Esophagus (tissue), 2 donors: Measurements from ENCODE around the gene OGT. TPM values are rescaled to one million over a fixed set of nuclear protein-coding genes. Genes with fewer than 3 reads are reported as not detected.

ENCODE experiments used
- H3K27ac ChIP-seq, 2 donors: one replicate each; pipeline ENCODE4 v1.5.1; 2013; ENCODE audit warnings: low read depth in 2 of 2, mild to moderate bottlenecking in 2 of 2, inconsistent platforms in 1 of 2, low read length in 1 of 2, moderate library complexity in 1 of 2
- H3K27me3 ChIP-seq, 2 donors: one replicate each; pipeline ENCODE4 v1.6.1; 2013; ENCODE audit warnings: low read length in 2 of 2, control low read depth in 1 of 2, mild to moderate bottlenecking in 1 of 2; ENCODE audit not compliant: insufficient read depth in 2 of 2, control insufficient read depth in 1 of 2
- H3K36me3 ChIP-seq, 2 donors: one replicate each; pipeline ENCODE4 v1.6.1; 2013; ENCODE audit warnings: low read length in 1 of 2; ENCODE audit not compliant: control insufficient read depth in 2 of 2, insufficient read depth in 2 of 2
- H3K4me1 ChIP-seq, 2 donors: one replicate each; pipeline ENCODE4 v1.6.1; 2013; ENCODE audit warnings: low read length in 1 of 2; ENCODE audit not compliant: control insufficient read depth in 2 of 2, insufficient read depth in 2 of 2
- H3K4me3 ChIP-seq, 2 donors: one replicate each; pipeline ENCODE4 v1.5.1; 2013; ENCODE audit warnings: low read length in 2 of 2, mild to moderate bottlenecking in 2 of 2, low read depth in 1 of 2, moderate library complexity in 1 of 2
- H3K9me3 ChIP-seq, 2 donors: one replicate each; pipeline ENCODE4 v1.6.1; 2013; ENCODE audit warnings: mild to moderate bottlenecking in 2 of 2, low read depth in 1 of 2, low read length in 1 of 2, moderate library complexity in 1 of 2; ENCODE audit not compliant: control insufficient read depth in 2 of 2, insufficient read depth in 1 of 2
- WGBS, 2 donors: extraction: QIAGEN DNeasy Blood & Tissue Kit; methylation state at CpG; one replicate each; pipeline ENCODE4 v1.1.7; 2013; 5-methylcytosine and 5-hydroxymethylcytosine counted together
- polyA plus RNA-seq, 2 donors: library from polyadenylated mRNA; stranded (reverse); fragments of 200-250 nt; gene quantifications; one replicate each; pipeline ENCODE4 v1.2.3, GENCODE V29; 2013
- donor health status: healthy with polysubstance abuse.
- donor health status: Bipolar disorder and iron deficiency.

OGT gene
- polyA plus RNA-seq, 2 donors: 30.2 to 61.3 TPM

DNA sequence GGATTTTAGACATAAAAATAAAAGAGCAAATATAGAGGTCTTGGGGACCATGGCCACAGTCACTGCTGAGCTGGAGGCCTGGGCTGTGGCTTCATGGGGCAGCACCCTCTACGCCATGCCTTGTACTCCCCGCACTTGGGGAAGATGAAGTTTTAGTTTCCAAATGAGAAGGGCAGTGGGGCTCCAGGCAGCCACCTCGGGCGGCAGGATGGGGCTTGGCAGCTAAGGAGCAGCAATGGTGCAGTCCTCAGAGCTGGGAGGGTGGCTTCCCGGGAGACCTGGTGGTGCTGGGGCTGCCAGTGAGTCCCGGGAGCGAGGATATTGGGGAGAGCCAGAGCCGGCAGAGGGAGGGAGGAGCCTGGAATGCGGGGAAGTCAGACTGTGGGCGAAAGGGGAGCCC lies 83.0 kb downstream of the OGT start:
- Histone ChIP-seq H3K4me3 (no peak overlapping the region), H3K36me3 (peaks cover 4 to 11% of the 10 kb centered on the region in 2 donors), H3K9me3 (peaks cover 0 to 2% of the 10 kb centered on the region in 2 donors), H3K27me3 (no peaks in the 10 kb centered on the region), H3K27ac (no peak overlapping the region), H3K4me1 (no peaks in the 10 kb centered on the region)
- 88 to 90% methylated on average over 10 of the region's 10 CpGs for WGBS, 2 donors

DNA sequence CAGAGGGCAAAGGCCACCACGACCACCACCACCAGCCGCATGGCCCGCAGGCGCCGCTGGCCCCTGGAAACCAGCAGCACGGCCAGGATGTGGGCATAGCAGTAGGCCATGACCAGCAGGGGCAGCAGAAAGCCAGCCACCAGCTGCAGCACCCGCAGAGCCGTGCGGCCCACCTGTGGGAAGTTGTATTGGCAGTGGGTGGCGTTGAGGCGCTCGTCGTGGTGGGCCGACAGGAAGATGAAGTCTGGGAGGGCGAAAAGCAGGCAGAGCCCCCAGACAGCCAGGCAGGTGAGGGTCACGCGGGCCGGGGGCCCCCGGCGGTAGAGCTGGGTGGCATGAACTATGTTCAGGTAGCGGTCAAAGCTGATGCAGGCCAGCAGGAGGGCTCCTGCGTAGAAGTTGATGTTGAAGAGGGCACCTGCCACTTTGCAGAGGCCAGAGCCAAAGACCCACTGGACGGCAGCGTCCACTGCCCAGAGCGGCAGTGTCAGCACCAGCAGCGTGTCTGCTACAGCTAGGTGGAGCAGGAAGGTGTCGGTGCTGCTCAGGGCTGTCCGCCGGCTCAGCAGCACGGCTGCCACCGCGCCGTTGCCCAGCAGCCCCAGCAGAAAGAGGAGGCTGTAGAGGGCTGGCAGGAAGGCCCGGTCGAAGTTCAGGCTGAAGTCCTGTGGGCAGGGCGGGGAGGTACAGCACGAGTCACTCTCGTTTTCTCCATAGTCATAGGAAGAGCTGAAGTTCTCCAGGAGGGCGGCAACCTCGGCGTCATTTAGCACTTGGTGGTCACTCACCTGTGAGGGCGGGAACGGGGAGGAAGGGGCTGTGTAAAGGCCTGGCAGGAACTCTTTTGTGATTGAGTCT lies 84.0 kb downstream of the OGT start:
- Histone ChIP-seq H3K9me3 (peaks cover 0 to 2% of the 10 kb centered on the region in 2 donors), H3K27ac (no peak overlapping the region), H3K4me1 (no peaks in the 10 kb centered on the region), H3K4me3 (no peak overlapping the region), H3K27me3 (no peaks in the 10 kb centered on the region), H3K36me3 (peaks cover 0 to 4% of the 10 kb centered on the region in 2 donors)
- 80 to 82% methylated on average over 43 of the region's 43 CpGs for WGBS, 2 donors

DNA sequence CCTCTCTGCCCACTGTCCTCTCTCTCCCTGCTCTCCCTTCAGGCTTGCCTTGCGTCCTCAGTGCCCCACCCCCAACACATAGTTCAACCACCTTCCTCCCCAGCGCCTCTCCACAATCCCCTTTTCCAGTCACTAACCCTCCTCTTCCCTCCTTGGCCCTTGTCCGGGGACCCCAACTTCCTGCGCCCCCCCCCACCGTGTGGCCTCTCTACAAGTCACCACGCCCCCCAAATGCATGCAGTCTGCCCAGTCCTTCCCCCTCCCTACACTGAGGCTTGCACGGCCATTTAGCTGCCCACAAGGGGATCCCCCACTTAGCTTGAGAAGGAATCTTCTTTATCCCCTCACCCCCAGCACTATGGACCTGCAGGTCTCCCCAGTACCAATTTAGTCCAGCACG lies 84.8 kb downstream of the OGT start:
- H3K9me3 ChIP-seq: peaks cover 0 to 2% of the 10 kb centered on the region in 2 donors
- H3K27ac ChIP-seq: peak overlapping the region in 1 of 2 donors; percentile 3
- no peaks in the 10 kb centered on the region for H3K4me1 ChIP-seq
- 59 to 75% methylated on average over 7 to 8 of the region's 8 CpGs for WGBS, 2 donors
- H3K27me3 ChIP-seq: no peaks in the 10 kb centered on the region
- H3K4me3 ChIP-seq: peak overlapping the region in 1 of 2 donors; percentile 23
- H3K36me3 ChIP-seq: peaks cover 0 to under 1% of the 10 kb centered on the region in 2 donors

DNA sequence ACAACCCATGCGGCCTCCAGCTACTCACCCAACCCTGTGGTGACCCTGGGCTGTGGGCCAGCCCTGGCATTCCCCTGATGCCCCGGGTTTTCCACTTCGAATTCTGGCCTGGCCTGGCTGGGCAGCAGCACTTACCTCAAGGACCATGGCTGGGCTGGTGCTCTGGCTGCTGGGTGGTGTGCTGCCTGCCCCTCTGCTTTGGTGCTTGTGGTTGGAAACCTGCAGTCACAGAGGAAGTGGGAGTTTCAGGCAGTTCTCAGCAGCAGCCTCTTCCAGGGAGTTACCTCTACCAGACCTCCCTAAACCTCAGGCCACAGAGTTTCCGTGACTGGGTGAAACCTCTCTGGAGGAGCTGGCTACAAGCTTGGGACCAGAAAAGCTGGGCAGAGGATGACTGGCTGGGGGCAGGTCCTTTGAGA lies 85.4 kb downstream of the OGT start, which contains the start of gene CXCR3:
Gene CXCR3 (minus strand): TSS at position 209 of the 419 bp plus-strand sequence. CDS start 62 bp downstream, at position 147.
- no peaks in the 10 kb centered on the region for H3K36me3 ChIP-seq
- peaks cover 0 to 2% of the 10 kb centered on the region in 2 donors for H3K9me3 ChIP-seq
- peak within 1 kb of the TSS in 1 of 2 donors; percentile 23 for H3K4me3 ChIP-seq
- no peaks in the 10 kb centered on the region for H3K27me3 ChIP-seq
- WGBS, 2 donors: 44 to 50% methylated on average over 4 of the region's 4 CpGs
- H3K4me1 ChIP-seq: peaks cover 0 to 2% of the 10 kb centered on the region in 2 donors
- H3K27ac ChIP-seq: peak within 1 kb of the TSS in 1 of 2 donors; percentile 3

DNA sequence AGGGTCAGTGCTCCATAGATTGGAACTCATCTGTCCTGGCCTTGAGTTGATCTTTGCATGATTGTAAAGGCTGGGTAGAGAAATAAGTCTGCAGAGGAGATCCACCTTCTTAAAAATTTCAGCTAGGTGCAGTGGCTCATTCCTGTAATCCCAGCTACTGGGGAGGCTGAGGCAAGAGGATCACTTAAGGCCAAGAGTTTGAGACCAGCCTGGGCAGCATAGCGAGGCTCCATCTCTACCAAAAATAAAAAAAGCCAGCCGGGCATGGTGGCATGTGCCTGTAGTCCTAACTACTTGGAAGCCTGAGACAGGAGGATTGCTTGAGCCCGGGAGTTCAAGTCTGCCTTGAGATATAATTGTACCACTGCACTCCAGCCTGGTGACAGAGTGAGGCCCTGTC lies 85.9 kb downstream of the OGT start:
- H3K36me3 ChIP-seq: no peaks in the 10 kb centered on the region
- H3K9me3 ChIP-seq: peaks cover 0 to 2% of the 10 kb centered on the region in 2 donors
- no peak overlapping the region for H3K27ac ChIP-seq
- H3K4me1 ChIP-seq: peaks cover 0 to 4% of the 10 kb centered on the region in 2 donors
- no peaks in the 10 kb centered on the region for H3K27me3 ChIP-seq
- 89 to 91% methylated on average over 3 of the region's 3 CpGs for WGBS, 2 donors
- H3K4me3 ChIP-seq: no peak overlapping the region

DNA sequence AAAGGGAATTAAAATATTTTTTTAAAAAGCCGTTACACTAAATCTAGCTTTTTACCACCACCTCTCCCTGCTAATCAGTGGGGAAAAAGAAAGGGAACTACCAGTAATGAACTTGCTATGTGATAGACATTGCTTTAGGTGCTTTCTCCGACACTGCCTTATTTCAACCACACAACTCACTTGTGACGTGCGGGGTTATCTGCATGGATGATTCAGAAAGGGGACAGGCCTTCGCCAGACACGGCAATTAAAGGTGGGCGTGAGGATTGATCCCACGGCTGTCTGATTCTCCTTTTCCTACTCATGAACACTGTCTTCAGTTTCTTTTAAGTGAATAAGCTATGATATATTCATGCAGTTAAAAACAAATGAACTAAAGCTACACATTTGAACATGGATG lies 86.3 kb downstream of the OGT start:
- H3K4me1 ChIP-seq: peaks cover 0 to 4% of the 10 kb centered on the region in 2 donors
- no peak overlapping the region for H3K27ac ChIP-seq
- no peak overlapping the region for H3K4me3 ChIP-seq
- H3K9me3 ChIP-seq: peaks cover 0 to 2% of the 10 kb centered on the region in 2 donors
- H3K36me3 ChIP-seq: no peaks in the 10 kb centered on the region
- no peaks in the 10 kb centered on the region for H3K27me3 ChIP-seq
- WGBS, 2 donors: 69 to 81% methylated on average over 8 of the region's 8 CpGs

DNA sequence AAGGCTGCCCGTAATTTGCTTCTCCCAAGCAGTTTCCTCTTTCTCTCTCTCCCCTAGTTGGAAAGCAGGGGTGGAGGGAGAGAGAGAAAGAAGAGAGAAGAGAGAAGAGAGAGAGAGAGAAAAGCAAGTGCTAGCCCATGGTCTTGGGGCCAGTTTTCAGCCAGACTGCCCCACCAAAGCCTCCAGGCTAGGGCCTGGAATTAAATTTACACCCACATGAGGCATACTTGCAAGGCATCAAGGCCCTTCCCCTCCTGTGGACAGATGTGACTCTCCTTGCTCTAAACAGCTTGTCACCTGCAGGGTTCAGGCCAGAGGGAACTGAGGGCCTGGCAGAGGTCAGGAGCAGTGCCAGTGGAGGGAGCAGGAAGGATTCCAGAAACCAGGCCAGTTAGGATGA lies 87.1 kb downstream of the OGT start:
- H3K9me3 ChIP-seq: peaks cover 0 to 2% of the 10 kb centered on the region in 2 donors
- no peaks in the 10 kb centered on the region for H3K27me3 ChIP-seq
- H3K4me3 ChIP-seq: no peak overlapping the region
- no peaks in the 10 kb centered on the region for H3K36me3 ChIP-seq
- no peak overlapping the region for H3K27ac ChIP-seq
- peaks cover 0 to 4% of the 10 kb centered on the region in 2 donors for H3K4me1 ChIP-seq
- WGBS, 2 donors: 93% methylated on average over 1 of the region's 1 CpG; no CpG with 5 or more reads in 1 of the 2 donors

DNA sequence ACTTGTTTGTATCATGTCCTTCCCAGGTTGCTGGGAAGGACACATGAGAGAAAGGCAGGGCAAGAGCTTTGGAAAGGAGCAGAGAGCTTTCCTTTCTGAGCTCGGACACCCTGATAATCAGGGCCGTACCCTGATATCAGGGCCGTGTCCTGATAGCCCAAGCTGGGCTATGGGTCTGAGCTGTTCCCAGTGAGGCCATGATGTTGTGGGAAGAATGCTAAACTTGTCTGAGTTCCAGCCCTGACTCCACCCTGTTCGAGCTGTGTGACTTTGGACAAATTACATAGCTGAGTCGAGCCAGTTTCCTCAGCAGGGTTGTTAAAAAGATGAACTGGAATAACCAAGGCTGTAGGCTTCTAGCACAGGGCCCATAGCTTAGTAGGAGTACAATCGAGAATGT lies 88.7 kb downstream of the OGT start:
- no peaks in the 10 kb centered on the region for H3K36me3 ChIP-seq
- peaks cover 0 to 6% of the 10 kb centered on the region in 2 donors for H3K4me1 ChIP-seq
- WGBS, 2 donors: 46 to 51% methylated on average over 6 of the region's 6 CpGs
- no peak overlapping the region for H3K4me3 ChIP-seq
- H3K27ac ChIP-seq: no peak overlapping the region
- H3K27me3 ChIP-seq: no peaks in the 10 kb centered on the region
- H3K9me3 ChIP-seq: peaks cover 0 to 2% of the 10 kb centered on the region in 2 donors

DNA sequence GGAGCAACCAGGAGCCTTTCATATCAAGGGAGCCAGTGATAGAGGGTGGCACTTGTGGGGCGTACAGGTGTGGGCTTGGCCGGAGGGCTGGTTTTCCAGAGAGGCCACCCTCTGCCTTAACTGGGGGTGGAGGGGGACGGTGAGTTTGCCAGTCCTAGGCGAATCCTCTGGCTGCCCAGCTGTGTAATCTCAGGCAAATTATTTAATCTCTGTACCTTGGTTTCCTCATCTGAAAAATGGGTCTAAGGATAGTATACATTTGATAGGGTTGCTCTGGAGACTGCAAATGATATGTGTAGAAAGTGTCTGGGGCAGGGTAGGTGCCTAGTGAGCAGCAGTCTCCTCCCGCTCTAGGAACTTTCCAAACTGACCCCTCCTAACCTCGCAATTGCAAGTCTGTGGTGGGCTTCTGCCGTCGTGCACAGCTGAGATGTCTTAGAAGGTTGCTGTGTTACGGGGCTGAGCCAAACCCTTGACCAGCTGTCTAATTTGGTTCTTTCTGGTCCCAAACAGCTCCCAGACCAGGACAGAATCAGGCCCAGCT lies 89.2 kb downstream of the OGT start:
- peaks cover 0 to 7% of the 10 kb centered on the region in 2 donors for H3K4me1 ChIP-seq
- H3K36me3 ChIP-seq: no peaks in the 10 kb centered on the region
- 78 to 85% methylated on average over 9 of the region's 9 CpGs for WGBS, 2 donors
- H3K9me3 ChIP-seq: peaks cover 0 to 2% of the 10 kb centered on the region in 2 donors
- no peaks in the 10 kb centered on the region for H3K27me3 ChIP-seq
- H3K4me3 ChIP-seq: no peak overlapping the region
- H3K27ac ChIP-seq: peak overlapping the region; percentile 77
